ENCODE measurements around the gene ACTL10. TPM values are rescaled to one million over a fixed set of nuclear protein-coding genes. Genes with fewer than 3 reads are reported as not detected.

Gene ACTL10
- total RNA-seq, 2 donors from 2014 or later: 3.9 to 8.0 TPM

DNA sequence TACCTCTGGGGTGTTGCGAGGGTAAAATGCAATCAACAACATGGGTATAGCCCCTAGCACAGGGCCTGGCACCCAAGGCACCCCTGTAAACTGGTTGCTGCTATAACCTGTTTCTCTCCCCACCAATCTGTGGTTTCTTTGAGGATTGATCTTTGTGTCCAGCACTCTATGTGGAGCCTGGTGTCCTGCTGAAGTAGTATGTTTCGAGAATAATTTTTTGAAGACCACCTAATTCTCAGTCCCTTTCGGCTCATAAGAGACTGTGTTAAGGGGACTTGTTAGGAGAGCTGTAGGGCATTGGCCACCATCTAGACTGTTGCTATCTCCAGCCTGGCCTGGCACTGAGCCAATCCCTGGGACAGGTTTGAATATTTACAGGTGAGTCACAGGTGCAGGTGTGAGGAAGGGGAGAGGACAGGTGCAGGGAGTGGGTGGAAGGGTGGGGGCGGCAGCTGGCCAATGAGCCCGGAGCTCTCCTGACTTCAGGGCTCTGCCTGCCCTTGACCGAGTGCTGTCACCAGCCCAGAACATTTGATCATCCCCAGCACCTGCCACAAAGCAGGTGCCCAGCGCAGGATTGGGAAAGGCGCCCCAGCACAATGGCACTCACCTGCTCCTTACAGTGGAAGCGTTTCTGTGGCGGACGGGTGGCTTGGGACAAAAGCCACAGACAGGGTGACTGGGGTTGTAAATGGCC, 12.7 kb upstream of the ACTL10 start:
- peak; percentile 94 for DNase-seq
- Histone ChIP-seq H3K9ac (ENCODE audit: low read depth in 2 of 2, low read length in 2 of 2) (peak overlapping the region in 1 of 2 donors; percentile 61), H3K27ac (peak overlapping the region; percentile 23), H3K9me3 (no peaks in the 10 kb centered on the region), H3K4me3 (no peak overlapping the region), H3K4me1 (peaks cover 6% of the 10 kb centered on the region), H3K27me3 (no peaks in the 10 kb centered on the region), H3K36me3 (no peaks in the 10 kb centered on the region)
- TF ChIP-seq, protein P1, sequence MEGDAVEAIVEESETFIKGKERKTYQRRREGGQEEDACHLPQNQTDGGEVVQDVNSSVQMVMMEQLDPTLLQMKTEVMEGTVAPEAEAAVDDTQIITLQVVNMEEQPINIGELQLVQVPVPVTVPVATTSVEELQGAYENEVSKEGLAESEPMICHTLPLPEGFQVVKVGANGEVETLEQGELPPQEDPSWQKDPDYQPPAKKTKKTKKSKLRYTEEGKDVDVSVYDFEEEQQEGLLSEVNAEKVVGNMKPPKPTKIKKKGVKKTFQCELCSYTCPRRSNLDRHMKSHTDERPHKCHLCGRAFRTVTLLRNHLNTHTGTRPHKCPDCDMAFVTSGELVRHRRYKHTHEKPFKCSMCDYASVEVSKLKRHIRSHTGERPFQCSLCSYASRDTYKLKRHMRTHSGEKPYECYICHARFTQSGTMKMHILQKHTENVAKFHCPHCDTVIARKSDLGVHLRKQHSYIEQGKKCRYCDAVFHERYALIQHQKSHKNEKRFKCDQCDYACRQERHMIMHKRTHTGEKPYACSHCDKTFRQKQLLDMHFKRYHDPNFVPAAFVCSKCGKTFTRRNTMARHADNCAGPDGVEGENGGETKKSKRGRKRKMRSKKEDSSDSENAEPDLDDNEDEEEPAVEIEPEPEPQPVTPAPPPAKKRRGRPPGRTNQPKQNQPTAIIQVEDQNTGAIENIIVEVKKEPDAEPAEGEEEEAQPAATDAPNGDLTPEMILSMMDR (IDR thresholded peaks at IDR 0.05): no peak
- intact Hi-C loops (cut with DNase I): loop anchor here (5.0 kb wide), 1 partner anchor 197 kb away; no protein-coding TSS in a partner anchor

DNA sequence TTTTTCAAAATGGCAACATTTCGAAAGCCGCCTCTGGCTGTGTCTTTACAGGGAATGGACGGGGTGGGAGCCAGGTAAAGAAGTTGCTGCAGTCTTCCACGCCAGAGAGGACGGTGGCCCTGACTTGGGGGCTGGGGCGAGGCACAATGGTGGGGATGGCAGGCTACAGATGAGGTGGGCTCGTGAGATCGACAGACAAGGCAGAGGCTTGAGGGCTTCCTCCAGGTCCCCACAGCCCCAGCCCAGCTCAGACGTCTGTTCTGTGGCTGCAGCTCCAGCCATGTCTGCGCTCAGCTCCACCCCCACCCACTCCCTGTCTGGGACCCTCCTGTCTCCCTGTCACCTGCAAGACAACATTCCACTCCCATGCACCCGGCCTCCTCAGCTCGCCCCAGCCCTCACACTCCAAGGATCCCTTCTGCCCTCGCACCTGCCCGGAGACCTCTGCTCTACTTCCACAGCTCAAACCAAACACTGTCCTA, 12.0 kb upstream of the ACTL10 start:
- Histone ChIP-seq H3K27ac (peak overlapping the region; percentile 8), H3K9me3 (no peaks in the 10 kb centered on the region), H3K36me3 (no peaks in the 10 kb centered on the region), H3K4me1 (peaks cover 6% of the 10 kb centered on the region), H3K27me3 (no peaks in the 10 kb centered on the region), H3K9ac (ENCODE audit: low read depth in 2 of 2, low read length in 2 of 2) (peak overlapping the region in 1 of 2 donors; percentile 61), H3K4me3 (no peak overlapping the region)
- intact Hi-C loops (cut with DNase I): loop anchor here (5.0 kb wide), 1 partner anchor 197 kb away; no protein-coding TSS in a partner anchor
- DNase-seq: no peak
- TF ChIP-seq, protein P1 (IDR thresholded peaks at IDR 0.05): no peak

DNA sequence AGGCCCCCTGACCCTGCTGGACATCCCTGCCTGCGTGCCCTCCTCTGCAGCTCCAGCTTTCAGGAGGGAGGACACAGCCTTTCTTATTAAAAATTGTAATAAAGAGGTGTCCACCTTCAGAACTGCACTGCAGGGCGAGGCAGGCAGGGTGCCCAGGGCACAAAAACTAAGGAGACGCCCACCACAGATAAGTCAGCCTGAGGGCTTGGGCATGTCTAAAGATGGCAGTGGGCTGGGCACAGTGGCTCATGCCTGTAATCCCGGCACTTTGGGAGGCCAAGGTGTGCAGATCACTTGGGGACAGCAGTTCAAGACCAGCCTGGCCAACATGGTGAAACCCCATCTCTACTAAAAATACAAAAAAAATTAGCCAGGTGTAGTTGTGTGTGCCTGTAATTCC, 11.6 kb upstream of the ACTL10 start:
- Histone ChIP-seq H3K9me3 (no peaks in the 10 kb centered on the region), H3K27ac (peak overlapping the region; percentile 8), H3K36me3 (no peaks in the 10 kb centered on the region), H3K4me1 (peaks cover 6% of the 10 kb centered on the region), H3K4me3 (no peak overlapping the region), H3K9ac (ENCODE audit: low read depth in 2 of 2, low read length in 2 of 2) (no peak overlapping the region), H3K27me3 (no peaks in the 10 kb centered on the region)
- intact Hi-C loops (cut with DNase I): no loop called here
- DNase-seq: no peak
- TF ChIP-seq, protein P1 (IDR thresholded peaks at IDR 0.05): no peak

DNA sequence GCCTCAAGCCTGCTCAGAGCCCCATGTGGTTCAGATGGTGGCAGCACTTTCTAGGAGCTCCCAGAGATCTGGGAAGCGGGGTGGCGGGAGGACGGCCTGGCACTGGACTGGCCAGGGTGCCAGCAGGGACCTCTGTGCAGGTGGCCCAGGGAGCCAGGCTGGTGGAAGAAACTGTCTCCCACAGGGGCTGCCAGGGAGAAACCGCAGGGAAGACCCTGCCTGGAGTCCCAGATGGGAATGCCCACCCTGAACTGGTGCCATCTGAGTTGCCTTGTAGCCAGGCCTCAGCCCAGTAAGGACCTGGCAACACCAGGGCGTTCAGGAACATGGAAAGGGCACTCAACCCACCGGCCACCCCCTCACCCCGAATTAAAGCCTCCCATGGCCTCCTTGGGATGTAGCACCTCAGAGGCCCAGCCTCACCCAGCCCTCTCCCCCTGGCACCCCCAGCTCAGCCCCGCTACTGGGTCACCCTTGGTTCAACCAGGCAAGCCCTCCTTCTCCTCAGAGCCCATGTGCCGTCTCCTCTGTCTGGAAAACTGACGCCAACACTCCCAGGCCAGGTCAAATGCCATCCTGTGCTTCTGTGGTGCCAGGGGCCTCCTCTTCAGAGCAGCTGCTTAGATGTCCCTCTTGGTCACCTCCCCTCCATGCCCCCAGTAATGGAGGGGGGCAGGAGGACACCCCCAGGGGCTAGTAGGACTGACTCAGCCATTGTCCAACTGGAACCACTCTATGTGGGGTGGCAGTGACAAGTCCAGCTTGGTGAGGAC, 10.5 kb upstream of the ACTL10 start:
- H3K27me3 ChIP-seq: no peaks in the 10 kb centered on the region
- TF ChIP-seq, protein P1 (IDR thresholded peaks at IDR 0.05): no peak
- DNase-seq: no peak
- H3K9ac ChIP-seq (ENCODE audit: low read depth in 2 of 2, low read length in 2 of 2): no peak overlapping the region
- H3K27ac ChIP-seq: no peak overlapping the region
- peaks cover 6% of the 10 kb centered on the region for H3K4me1 ChIP-seq
- no peaks in the 10 kb centered on the region for H3K36me3 ChIP-seq
- H3K9me3 ChIP-seq: no peaks in the 10 kb centered on the region
- intact Hi-C loops (cut with DNase I): no loop called here
- H3K4me3 ChIP-seq: no peak overlapping the region

DNA sequence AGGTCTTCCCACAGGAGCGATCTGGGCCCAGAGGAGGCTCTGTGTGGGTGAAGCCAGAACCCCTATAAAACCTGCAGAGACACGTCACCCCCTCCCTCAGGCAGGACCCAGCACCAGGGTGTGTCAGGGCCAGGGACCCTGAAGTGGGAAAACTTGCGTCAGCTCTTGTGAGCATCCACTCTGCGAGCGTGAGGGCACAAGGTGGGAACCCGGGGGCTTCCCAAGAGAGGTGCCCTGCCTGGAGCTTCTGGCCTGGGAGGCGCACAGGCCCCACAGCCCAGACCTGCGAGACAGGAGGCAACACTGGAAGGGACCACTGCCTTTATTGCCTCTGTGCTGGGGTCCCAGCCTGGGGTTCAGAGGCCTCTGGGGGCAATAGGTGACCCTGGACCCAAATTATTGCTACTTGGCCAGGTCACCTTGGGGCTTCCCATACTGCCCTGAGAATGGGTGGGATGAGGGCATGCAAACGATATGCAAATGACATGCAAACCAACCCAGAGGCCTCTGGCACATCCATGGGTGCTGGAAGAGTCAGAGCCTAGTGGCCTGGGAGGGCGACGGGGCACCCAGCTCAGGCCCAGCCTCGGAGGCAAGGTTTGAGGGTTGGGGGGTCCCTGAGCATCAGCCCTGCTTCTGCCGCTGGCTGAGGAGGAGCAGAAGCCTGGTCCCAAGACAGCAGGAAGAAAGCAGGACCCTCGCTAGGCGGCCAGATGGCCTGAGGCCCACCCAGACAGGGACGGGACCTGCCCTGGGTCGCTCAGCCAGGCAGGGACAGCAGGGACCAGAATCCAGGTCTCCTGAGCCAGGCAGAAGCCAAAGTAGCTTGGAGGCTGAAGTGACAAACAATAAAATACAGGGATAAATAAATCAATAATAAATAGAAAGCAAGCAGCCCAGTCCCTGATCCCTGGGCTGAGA, 9.7 kb upstream of the ACTL10 start:
- no peak overlapping the region for H3K4me3 ChIP-seq
- peaks cover 6% of the 10 kb centered on the region for H3K4me1 ChIP-seq
- no peak overlapping the region for H3K9ac ChIP-seq (ENCODE audit: low read depth in 2 of 2, low read length in 2 of 2)
- H3K36me3 ChIP-seq: no peaks in the 10 kb centered on the region
- H3K27me3 ChIP-seq: no peaks in the 10 kb centered on the region
- TF ChIP-seq, protein P1 (IDR thresholded peaks at IDR 0.05): no peak
- DNase-seq: no peak
- intact Hi-C loops (cut with DNase I): no loop called here
- no peaks in the 10 kb centered on the region for H3K9me3 ChIP-seq
- H3K27ac ChIP-seq: no peak overlapping the region
